PC-3 (cell line): ENCODE data around the gene BACH2. TPM values are rescaled to one million over a fixed set of nuclear protein-coding genes. Genes with fewer than 3 reads are reported as not detected.

Experiments used
- ATAC-seq: fragments of 200-7000 bp; cut with Tn5 transposase; 2 replicates; pipeline ENCODE4 v1.9.1; 2020; ENCODE audit warnings: mild to moderate bottlenecking, moderate library complexity
- BruUV-seq: library from RNA; stranded (reverse); fragments of 400-500 nt; replicated peaks from 2 replicates; lab custom pipeline; 2021; lab: Mats Ljungman, UMichigan
- CTCF ChIA-PET: fragments of 300-600 bp; sonication (Branson Sonifier 250); formaldehyde crosslinking; loops from one replicate; lab custom pipeline; 2022; ENCODE audit warnings: antibody characterized with exemption; lab: Charles Lee
- POLR2A ChIA-PET: fragments of 300-600 bp; sonication (Branson Sonifier 250); formaldehyde crosslinking; loops from one replicate; lab custom pipeline; 2022; ENCODE audit warnings: antibody characterized with exemption; ENCODE audit not compliant: unreplicated experiment; lab: Charles Lee
- DNase-seq: peaks from one replicate; pipeline ENCODE4 v3.0.0-alpha.2; 2015
- H2AFZ ChIP-seq: fragments of 300-600 bp; sonication (generic); 2 replicates; pipeline ENCODE4 v1.6.0; 2016; ENCODE audit warnings: antibody characterized with exemption, low read length
- H3F3A ChIP-seq: fragments of 300-600 bp; sonication (generic); one replicate; pipeline ENCODE4 v1.6.0; 2017; ENCODE audit warnings: antibody characterized with exemption, low read length, control low read depth, mild to moderate bottlenecking; ENCODE audit not compliant: unreplicated experiment
- H3K27ac ChIP-seq: fragments of 300-600 bp; sonication (generic); 2 replicates; pipeline ENCODE4 v1.5.1; 2016; ENCODE audit warnings: mild to moderate bottlenecking, low read length
- H3K27me3 ChIP-seq: fragments of 300-600 bp; sonication (generic); 2 replicates; pipeline ENCODE4 v1.6.1; 2016; ENCODE audit warnings: low read length, mixed read lengths
- H3K36me3 ChIP-seq: fragments of 300-600 bp; sonication (generic); 2 replicates; pipeline ENCODE4 v1.6.1; 2016; ENCODE audit warnings: low read depth, mixed run types, low read length, mixed read lengths
- H3K4me1 ChIP-seq: fragments of 300-600 bp; sonication (generic); 2 replicates; pipeline ENCODE4 v1.5.1; 2016; ENCODE audit warnings: low read length; ENCODE audit not compliant: insufficient read depth
- H3K4me2 ChIP-seq: fragments of 300-600 bp; sonication (generic); 2 replicates; pipeline ENCODE4 v1.6.0; 2016; ENCODE audit warnings: low read length
- H3K4me3 ChIP-seq: fragments of 300-600 bp; sonication (generic); 2 replicates; pipeline ENCODE4 v1.5.1; 2016; ENCODE audit warnings: mild to moderate bottlenecking, low read length, mixed read lengths
- H3K79me2 ChIP-seq: fragments of 300-600 bp; sonication (generic); 2 replicates; pipeline ENCODE4 v1.6.1; 2017; ENCODE audit warnings: low read length, mixed read lengths
- H3K9ac ChIP-seq: fragments of 300-600 bp; sonication (generic); 2 replicates; pipeline ENCODE4 v1.6.0; 2016; ENCODE audit warnings: mild to moderate bottlenecking, low read length
- H3K9me2 ChIP-seq: fragments of 300-600 bp; sonication (generic); replicated peaks from 2 replicates; pipeline ENCODE4 v1.6.1; 2016; ENCODE audit warnings: mixed run types, low read length, mixed read lengths
- H3K9me3 ChIP-seq: fragments of 300-600 bp; sonication (generic); 2 replicates; pipeline ENCODE4 v1.6.1; 2016; ENCODE audit warnings: low read length, mixed read lengths
- H4K20me1 ChIP-seq: fragments of 300-600 bp; sonication (generic); 2 replicates; pipeline ENCODE4 v1.6.1; 2016; ENCODE audit warnings: low read length, mixed read lengths
- EZH2 ChIP-seq: fragments of 300-600 bp; sonication (generic); IDR thresholded peaks from one replicate; pipeline ENCODE4 v1.6.1; 2017; ENCODE audit warnings: antibody characterized with exemption, mild to moderate bottlenecking, low read length; ENCODE audit not compliant: unreplicated experiment
- EZH2phosphoT487 ChIP-seq: fragments of 300-600 bp; sonication (generic); IDR thresholded peaks from 2 replicates; pipeline ENCODE4 v1.6.1; 2018; ENCODE audit warnings: mild to moderate bottlenecking, antibody characterized with exemption, low read length, borderline replicate concordance
- intact Hi-C: fragments of 100-400 bp; cut with micrococcal nuclease; formaldehyde crosslinking; loops from 2 replicates; pipeline ENCODE4 v1.9.0; 2023
- total RNA-seq: library from RNA; depleted of rRNA; stranded (reverse); fragments of >200 nt; gene quantifications from 2 replicates; pipeline ENCODE4 v1.2.3, GENCODE V29; 2014
- TF ChIP-seq, protein P1 (sequence below): fragments of 300-600 bp; sonication (generic); conservative IDR thresholded peaks from 2 replicates; pipeline ENCODE4 v1.5.1; 2017; ENCODE audit warnings: antibody characterized with exemption, low read depth, mild to moderate bottlenecking, low read length

Gene BACH2
- total RNA-seq, 1 experiment from 2014 or later, result 7.0 TPM

- Histone ChIP-seq H3K36me3 (no peaks in the 10 kb centered on the region), H3K4me3 (no peak overlapping the region), H3K4me1 (no peaks in the 10 kb centered on the region), H3F3A (no peaks in the 10 kb centered on the region), H3K27me3 (no peaks in the 10 kb centered on the region), H3K4me2 (no peak overlapping the region), H3K27ac (no peak overlapping the region), H3K9ac (no peak overlapping the region), H4K20me1 (no peaks in the 10 kb centered on the region), H3K9me2 (no peaks in the 10 kb centered on the region), H2AFZ (no peak overlapping the region), H3K9me3 (no peaks in the 10 kb centered on the region), H3K79me2 (no peaks in the 10 kb centered on the region)
- TF ChIP-seq, protein P1, sequence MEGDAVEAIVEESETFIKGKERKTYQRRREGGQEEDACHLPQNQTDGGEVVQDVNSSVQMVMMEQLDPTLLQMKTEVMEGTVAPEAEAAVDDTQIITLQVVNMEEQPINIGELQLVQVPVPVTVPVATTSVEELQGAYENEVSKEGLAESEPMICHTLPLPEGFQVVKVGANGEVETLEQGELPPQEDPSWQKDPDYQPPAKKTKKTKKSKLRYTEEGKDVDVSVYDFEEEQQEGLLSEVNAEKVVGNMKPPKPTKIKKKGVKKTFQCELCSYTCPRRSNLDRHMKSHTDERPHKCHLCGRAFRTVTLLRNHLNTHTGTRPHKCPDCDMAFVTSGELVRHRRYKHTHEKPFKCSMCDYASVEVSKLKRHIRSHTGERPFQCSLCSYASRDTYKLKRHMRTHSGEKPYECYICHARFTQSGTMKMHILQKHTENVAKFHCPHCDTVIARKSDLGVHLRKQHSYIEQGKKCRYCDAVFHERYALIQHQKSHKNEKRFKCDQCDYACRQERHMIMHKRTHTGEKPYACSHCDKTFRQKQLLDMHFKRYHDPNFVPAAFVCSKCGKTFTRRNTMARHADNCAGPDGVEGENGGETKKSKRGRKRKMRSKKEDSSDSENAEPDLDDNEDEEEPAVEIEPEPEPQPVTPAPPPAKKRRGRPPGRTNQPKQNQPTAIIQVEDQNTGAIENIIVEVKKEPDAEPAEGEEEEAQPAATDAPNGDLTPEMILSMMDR, result no peak
- no peak for TF ChIP-seq EZH2phosphoT487
- TF ChIP-seq EZH2, result no peak
- no TSS peak for BruUV-seq
- CTCF ChIA-PET, result interaction anchor here (0.7 kb wide), 1 partner anchor 155 kb away, joined by 4 read pairs; no protein-coding TSS in a partner anchor
- no peak for ATAC-seq
- DNase-seq, result no peak
- POLR2A ChIA-PET, result no interaction called here
- intact Hi-C loops, result no loop called here
Observed at GRCh38 chr6:90106449-90106848, 190.2 kb downstream of the BACH2 start.

DNA sequence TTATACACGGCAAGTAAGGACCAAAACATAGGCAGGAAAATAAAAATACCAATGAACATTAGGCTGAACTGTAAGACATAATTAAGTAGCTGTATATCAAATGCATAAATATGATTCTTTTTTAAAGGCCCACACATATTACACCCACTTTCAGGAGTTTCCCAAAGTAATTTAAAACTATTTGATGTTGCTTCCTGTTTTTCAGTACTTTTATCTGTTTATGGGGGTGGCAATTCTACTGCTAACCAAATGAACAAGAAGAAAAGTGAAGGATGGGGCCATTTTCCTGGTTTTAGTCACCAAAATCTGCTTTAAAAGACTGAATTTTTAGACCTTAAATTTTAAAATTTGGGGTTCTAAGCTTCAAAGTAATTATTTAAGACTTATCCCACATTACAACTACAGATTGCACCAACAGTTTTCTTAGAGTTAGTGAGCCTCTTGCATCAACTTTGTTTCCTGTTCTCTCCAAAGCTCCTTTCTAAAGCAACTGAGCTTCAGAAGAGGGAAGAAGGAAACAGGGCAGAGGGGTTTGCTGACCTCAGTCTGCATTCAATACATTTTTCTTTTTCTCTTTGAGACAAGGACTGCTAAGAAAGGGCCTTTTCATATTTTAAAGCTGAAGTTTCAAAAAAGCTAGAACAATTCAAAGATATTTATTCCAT lies 191.0 kb downstream of the BACH2 start:
- Histone ChIP-seq H3K27me3 (no peaks in the 10 kb centered on the region), H3K9me3 (no peaks in the 10 kb centered on the region), H3K4me1 (no peaks in the 10 kb centered on the region), H3K36me3 (no peaks in the 10 kb centered on the region), H3K9ac (no peak overlapping the region), H4K20me1 (no peaks in the 10 kb centered on the region), H3K9me2 (no peaks in the 10 kb centered on the region), H3K4me2 (no peak overlapping the region), H3K4me3 (no peak overlapping the region), H3F3A (no peaks in the 10 kb centered on the region), H3K27ac (no peak overlapping the region), H2AFZ (no peak overlapping the region), H3K79me2 (no peaks in the 10 kb centered on the region)
- intact Hi-C loops, result no loop called here
- CTCF ChIA-PET, result interaction anchor here (0.7 kb wide), 1 partner anchor 154 kb away, joined by 4 read pairs; no protein-coding TSS in a partner anchor
- DNase-seq (no peak), ATAC-seq (no peak)
- POLR2A ChIA-PET, result no interaction called here
- TF ChIP-seq, protein P1, result no peak
- TF ChIP-seq EZH2phosphoT487, result no peak
- no peak for TF ChIP-seq EZH2
- BruUV-seq, result no TSS peak
